Brain microvascular endothelial cell (primary cell): ENCODE measurements around the gene PCSK2.

Source experiments
- DNase-seq: peaks from one replicate; pipeline ENCODE4 v3.0.0-alpha.2; 2020
- H3K27ac ChIP-seq: fragments of 250-450 bp; sonication (Bioruptor Pico); 2 replicates; pipeline ENCODE4 v1.5.1; 2020; ENCODE audit warnings: mild to moderate bottlenecking, moderate library complexity
- H3K27me3 ChIP-seq: fragments of 250-450 bp; sonication (Bioruptor Pico); replicated peaks from 2 replicates; pipeline ENCODE4 v1.5.1; 2020; ENCODE audit warnings: mild to moderate bottlenecking
- H3K36me3 ChIP-seq: fragments of 250-450 bp; sonication (Bioruptor Pico); replicated peaks from 2 replicates; pipeline ENCODE4 v1.5.1; 2020; ENCODE audit warnings: mild to moderate bottlenecking
- H3K4me3 ChIP-seq: 2 replicates; pipeline ENCODE4 v1.5.1; 2011; ENCODE audit warnings: low read depth, mild to moderate bottlenecking, control low read depth, low read length, moderate library complexity
- CTCF ChIP-seq: IDR thresholded peaks from 2 replicates; pipeline ENCODE4 v1.5.1; 2011; ENCODE audit warnings: low read depth, mild to moderate bottlenecking, moderate library complexity, low read length, control low read depth, inconsistent platforms; ENCODE audit errors: missing control alignments
- in situ Hi-C: cut with HindIII; loops from 2 replicates; pipeline ENCODE4 v1.10.0; 2017; ENCODE audit warnings: low sequenced_read_pairs, low pct_ligation_motif_present

Gene PCSK2

DNA sequence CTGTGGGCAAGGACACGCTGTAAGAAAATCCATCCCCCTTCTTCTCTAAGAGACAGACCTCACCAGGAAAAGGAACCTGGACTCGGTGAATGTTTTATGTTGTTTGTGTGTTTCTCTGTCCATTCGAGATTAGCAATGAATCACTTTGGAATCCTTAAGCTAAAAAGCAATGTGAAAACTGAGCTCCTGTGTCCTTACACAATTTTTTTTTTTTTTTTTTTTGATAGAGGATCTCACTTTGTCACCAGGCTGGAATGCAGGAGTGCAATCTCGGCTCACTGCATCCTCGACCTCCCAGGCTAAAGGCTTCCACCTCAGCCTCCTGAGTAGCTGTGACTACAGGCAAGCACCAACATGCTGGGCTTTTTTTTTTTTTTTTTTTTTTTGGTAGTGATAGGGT, 272.2 kb downstream of the PCSK2 start:
- H3K36me3 ChIP-seq: no peaks in the 10 kb centered on the region
- TF ChIP-seq CTCF: no peak
- DNase-seq: peak; percentile 16
- H3K27ac ChIP-seq: no peak overlapping the region
- no peak overlapping the region for H3K4me3 ChIP-seq
- H3K27me3 ChIP-seq: no peaks in the 10 kb centered on the region
- in situ Hi-C loops: no loop called here

GRCh38 chr20:17500271-17500670, 273.4 kb downstream of the PCSK2 start:
- Histone ChIP-seq H3K27ac (no peak overlapping the region), H3K27me3 (no peaks in the 10 kb centered on the region), H3K4me3 (no peak overlapping the region), H3K36me3 (no peaks in the 10 kb centered on the region)
- DNase-seq: no peak
- TF ChIP-seq CTCF: no peak
- in situ Hi-C loops: no loop called here

DNA sequence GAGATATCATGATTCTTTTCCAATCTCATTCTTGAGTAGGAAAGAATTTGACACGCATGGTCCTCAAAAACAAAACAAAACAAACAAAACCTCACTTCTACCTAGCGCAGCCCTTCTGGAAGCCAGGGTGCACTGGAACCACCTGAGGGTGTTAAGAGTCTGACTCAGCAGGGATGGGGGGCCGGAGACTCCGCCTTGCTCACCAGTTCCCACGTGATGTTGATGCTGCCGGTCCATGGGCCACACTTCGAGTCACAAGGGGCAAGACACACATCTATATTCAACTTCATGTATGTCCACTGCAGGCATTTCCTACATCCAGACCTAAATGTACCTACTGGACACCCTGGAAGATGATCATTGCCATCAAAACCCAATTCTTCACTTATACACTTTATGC, 274.0 kb downstream of the PCSK2 start:
- Histone ChIP-seq H3K4me3 (no peak overlapping the region), H3K27ac (no peak overlapping the region), H3K36me3 (no peaks in the 10 kb centered on the region), H3K27me3 (no peaks in the 10 kb centered on the region)
- DNase-seq: no peak
- in situ Hi-C loops: no loop called here
- no peak for TF ChIP-seq CTCF

DNA sequence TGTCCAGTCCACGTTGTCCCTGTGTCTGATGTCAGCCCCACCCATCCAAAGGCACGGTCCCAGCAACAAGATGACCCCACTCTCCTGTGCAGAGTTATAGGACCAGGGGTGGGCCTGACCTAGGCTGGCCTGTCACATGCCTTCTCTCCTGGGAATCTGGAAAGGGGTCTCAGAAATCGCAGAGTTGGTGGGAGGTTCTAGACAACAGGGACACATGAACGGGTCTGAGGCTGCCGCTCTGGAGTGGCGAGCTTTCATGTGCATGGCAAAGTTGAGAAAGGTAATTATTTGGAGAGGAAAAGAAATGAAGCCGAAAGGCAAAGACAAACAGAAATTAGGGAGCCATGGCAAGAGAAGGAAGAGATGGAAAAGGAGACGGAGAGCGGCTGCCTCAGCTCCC, 274.9 kb downstream of the PCSK2 start:
- H3K27me3 ChIP-seq: no peaks in the 10 kb centered on the region
- H3K4me3 ChIP-seq: no peak overlapping the region
- H3K36me3 ChIP-seq: no peaks in the 10 kb centered on the region
- in situ Hi-C loops: no loop called here
- no peak for DNase-seq
- TF ChIP-seq CTCF: no peak
- no peak overlapping the region for H3K27ac ChIP-seq

GRCh38 chr20:17502105-17502504, 275.3 kb downstream of the PCSK2 start:
- Histone ChIP-seq H3K4me3 (no peak overlapping the region), H3K27ac (no peak overlapping the region), H3K27me3 (no peaks in the 10 kb centered on the region), H3K36me3 (no peaks in the 10 kb centered on the region)
- DNase-seq: no peak
- in situ Hi-C loops: no loop called here
- TF ChIP-seq CTCF: no peak

DNA sequence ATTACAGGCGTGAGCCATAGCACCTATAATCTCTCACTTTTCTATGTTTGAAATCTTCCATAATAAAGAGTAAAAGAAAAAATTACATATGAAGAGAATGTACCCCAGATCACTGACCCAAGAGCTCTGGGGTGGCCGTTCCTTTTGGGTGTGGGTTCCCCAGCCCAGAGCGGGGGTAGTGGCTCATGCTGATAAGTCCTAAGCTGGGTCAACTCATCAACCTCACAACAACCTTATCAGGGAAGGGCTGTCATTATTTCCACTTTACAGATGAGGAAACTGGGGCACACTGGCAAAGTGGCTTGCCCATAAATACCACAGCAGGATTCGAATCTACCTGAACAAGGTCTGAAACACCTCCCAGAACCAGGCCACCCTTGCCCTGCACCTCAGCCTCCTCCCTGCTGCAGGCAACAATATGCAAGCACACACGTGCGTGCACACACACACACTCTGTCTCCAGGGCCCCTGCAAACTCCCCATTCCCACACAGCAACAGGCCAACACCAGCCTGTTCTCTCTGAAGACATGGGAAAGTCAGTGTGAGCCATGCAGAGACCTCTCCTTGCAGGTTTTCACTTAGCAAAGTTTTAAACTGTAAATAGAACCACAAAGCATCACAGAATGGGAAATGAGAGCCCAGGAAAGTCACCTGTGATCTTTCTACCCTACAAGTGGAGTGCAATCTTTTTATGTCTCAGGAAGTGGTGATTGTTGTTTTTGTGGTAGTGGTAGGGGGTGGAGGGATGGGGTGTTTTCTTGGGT, 276.6 kb downstream of the PCSK2 start:
- no peaks in the 10 kb centered on the region for H3K36me3 ChIP-seq
- H3K27ac ChIP-seq: no peak overlapping the region
- H3K27me3 ChIP-seq: no peaks in the 10 kb centered on the region
- H3K4me3 ChIP-seq: no peak overlapping the region
- TF ChIP-seq CTCF: no peak
- no peak for DNase-seq
- in situ Hi-C loops: no loop called here
